Neural progenitor cell (in vitro differentiated cells): ENCODE data around the gene ABHD4.

Source experiments
- CTCF ChIP-seq: fragments of 200-600 bp; sonication (generic); IDR thresholded peaks from 2 replicates; pipeline ENCODE4 v1.5.1; 2017; ENCODE audit warnings: antibody characterized with exemption, mild to moderate bottlenecking
- EZH2 ChIP-seq: fragments of 200-600 bp; sonication (generic); IDR thresholded peaks from 2 replicates; pipeline ENCODE4 v1.6.1; 2017; ENCODE audit warnings: antibody characterized with exemption, mild to moderate bottlenecking, moderate library complexity
- EZH2phosphoT487 ChIP-seq: fragments of 200-600 bp; sonication (generic); IDR thresholded peaks from 2 replicates; pipeline ENCODE4 v1.6.1; 2017; ENCODE audit warnings: antibody characterized with exemption

GRCh38 chr14:22626590-22626989, 28.5 kb downstream of the ABHD4 start:
- no peak for TF ChIP-seq CTCF
- TF ChIP-seq EZH2, result no peak
- TF ChIP-seq EZH2phosphoT487, result no peak
